Measurements from ENCODE around the gene CHN2. TPM values are rescaled to one million over a fixed set of nuclear protein-coding genes. Genes with fewer than 3 reads are reported as not detected.

Gene CHN2
- total RNA-seq, 6 experiments from 2014 or later = not detected

GRCh38 chr7:29160080-29160479 is 34.5 kb upstream of the CHN2 start:
- DNase-seq = no peak
- Mint-ChIP-seq H3K36me3 (ENCODE audit: low read depth) (no peaks in the 10 kb centered on the region), H3K27me3 (ENCODE audit: insufficient read depth) (peaks cover 8% of the 10 kb centered on the region), H3K27ac (no peak overlapping the region), H3K9me3 (peaks cover 11% of the 10 kb centered on the region; the same call in 1 of the 2 replicates), H3K4me3 (no peak overlapping the region), H3K4me1 (ENCODE audit: low read depth) (no peaks in the 10 kb centered on the region)
- no peak for TF ChIP-seq CTCF (IDR thresholded peaks at IDR 0.05)

DNA sequence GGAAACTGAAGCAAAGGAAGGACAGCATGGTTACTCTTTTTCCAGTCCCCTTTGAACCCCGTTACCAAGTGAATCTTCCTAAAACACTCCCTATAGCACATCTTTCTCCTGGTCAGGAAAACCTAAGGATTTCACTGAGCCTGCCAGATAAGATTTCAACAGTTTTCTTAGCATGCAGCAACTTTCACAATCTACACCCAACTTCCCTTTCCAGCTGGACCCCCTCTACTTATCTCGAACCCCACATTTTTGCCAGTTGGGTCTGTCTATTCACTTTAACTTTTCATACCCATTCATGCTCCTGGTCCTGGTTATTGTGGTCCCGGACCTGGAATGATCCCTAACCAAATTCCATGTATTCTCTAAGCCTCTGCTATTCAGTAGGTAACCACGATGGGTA is 33.3 kb upstream of the CHN2 start:
- Mint-ChIP-seq H3K27me3 (ENCODE audit: insufficient read depth) (peaks cover 4% of the 10 kb centered on the region), H3K9me3 (peaks cover 9% of the 10 kb centered on the region), H3K4me1 (ENCODE audit: low read depth) (no peaks in the 10 kb centered on the region), H3K27ac (no peak overlapping the region), H3K4me3 (no peak overlapping the region), H3K36me3 (ENCODE audit: low read depth) (no peaks in the 10 kb centered on the region)
- DNase-seq = no peak
- TF ChIP-seq CTCF (IDR thresholded peaks at IDR 0.05) = no peak

DNA sequence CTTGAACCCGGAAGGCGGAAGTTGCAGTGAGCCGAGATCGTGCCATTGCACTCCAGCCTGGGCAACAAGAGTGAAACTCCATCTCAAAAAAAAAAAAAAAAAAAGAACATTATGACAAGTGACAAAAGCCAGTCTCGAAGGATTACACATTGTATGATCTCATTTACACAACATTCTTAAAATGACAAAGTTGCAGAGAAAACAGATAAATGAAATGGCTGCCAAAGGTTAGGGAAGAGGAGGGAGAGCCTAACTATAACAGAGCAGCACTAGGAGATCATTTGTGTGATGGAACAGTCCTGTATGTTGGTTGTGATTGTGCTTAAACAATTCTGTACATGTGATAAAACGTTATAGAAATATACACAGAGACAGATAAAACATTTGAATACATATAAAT is 32.0 kb upstream of the CHN2 start:
- Mint-ChIP-seq H3K4me1 (ENCODE audit: low read depth) (no peaks in the 10 kb centered on the region), H3K27ac (no peak overlapping the region), H3K4me3 (no peak overlapping the region), H3K27me3 (ENCODE audit: insufficient read depth) (peaks cover 4% of the 10 kb centered on the region; the same call in 1 of the 2 replicates), H3K9me3 (peaks cover 9% of the 10 kb centered on the region), H3K36me3 (ENCODE audit: low read depth) (no peaks in the 10 kb centered on the region)
- no peak for TF ChIP-seq CTCF (IDR thresholded peaks at IDR 0.05)
- no peak for DNase-seq

DNA sequence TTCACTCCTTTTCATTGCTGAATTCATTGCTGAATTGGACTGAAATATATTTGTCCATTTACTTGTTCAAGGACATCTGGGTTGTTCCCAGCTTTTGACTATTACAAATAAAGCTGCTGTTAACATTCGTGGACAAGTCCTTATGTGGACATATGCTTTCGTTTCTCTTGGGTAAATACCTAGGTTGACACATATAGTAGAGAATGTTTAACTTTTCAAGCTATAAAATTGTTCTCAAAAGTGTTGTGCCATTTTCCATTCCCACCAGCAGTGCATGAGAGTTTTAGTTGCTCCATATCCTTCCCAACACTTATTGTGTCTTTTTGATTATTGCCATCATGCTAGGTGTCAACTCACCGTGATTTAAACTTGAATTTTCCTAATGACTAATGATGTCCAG is 30.7 kb upstream of the CHN2 start:
- H3K27ac Mint-ChIP-seq = no peak overlapping the region
- TF ChIP-seq CTCF (IDR thresholded peaks at IDR 0.05) = no peak
- H3K36me3 Mint-ChIP-seq (ENCODE audit: low read depth) = no peaks in the 10 kb centered on the region
- H3K27me3 Mint-ChIP-seq (ENCODE audit: insufficient read depth) = peaks cover 4% of the 10 kb centered on the region; the same call in 1 of the 2 replicates
- H3K4me1 Mint-ChIP-seq (ENCODE audit: low read depth) = no peaks in the 10 kb centered on the region
- no peak overlapping the region for H3K4me3 Mint-ChIP-seq
- H3K9me3 Mint-ChIP-seq = peaks cover 9% of the 10 kb centered on the region
- no peak for DNase-seq

DNA sequence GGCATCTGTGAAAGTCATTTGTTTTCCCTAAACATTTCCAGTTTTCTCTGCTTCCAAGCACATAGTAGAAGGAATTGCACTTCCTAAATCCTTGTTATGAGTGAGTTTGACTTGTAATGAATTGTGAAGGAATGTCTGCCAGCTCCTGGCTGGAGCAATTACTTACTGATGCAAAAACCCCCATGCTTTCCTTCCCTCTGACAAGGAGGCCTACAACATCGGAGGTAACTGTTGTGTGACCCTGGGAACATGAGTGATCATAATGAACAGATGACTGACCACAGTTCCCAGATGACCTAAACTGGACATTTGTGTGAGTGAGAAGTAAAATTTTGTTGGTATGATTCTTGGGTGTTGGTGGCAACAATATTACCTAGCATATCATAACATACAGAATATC is 26.9 kb upstream of the CHN2 start:
- DNase-seq = no peak
- H3K27ac Mint-ChIP-seq = no peak overlapping the region
- no peaks in the 10 kb centered on the region; the same call in 1 of the 2 replicates for H3K27me3 Mint-ChIP-seq (ENCODE audit: insufficient read depth)
- H3K4me1 Mint-ChIP-seq (ENCODE audit: low read depth) = no peaks in the 10 kb centered on the region
- TF ChIP-seq CTCF (IDR thresholded peaks at IDR 0.05) = no peak
- peaks cover 5% of the 10 kb centered on the region for H3K9me3 Mint-ChIP-seq
- no peak overlapping the region for H3K4me3 Mint-ChIP-seq
- no peaks in the 10 kb centered on the region for H3K36me3 Mint-ChIP-seq (ENCODE audit: low read depth)

DNA sequence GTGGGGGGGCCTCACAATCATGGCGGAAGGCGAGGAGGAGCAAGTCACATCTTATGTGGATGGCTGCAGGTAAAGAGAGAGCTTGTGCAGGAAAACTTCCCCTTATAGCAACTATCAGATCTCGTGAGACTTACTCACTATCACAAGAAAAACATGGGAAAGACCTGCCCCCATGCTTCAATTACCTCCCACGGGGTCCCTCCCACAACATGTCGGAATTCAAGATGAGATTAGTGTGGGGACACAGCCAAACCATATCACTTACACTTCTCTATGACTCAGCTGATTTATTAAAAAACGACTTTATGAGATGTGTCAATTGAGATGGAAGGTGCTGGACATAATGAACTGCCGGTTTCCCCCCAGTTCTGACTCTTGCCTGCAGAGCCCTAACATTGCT is 23.8 kb upstream of the CHN2 start:
- no peak for DNase-seq
- no peaks in the 10 kb centered on the region; the same call in 1 of the 2 replicates for H3K27me3 Mint-ChIP-seq (ENCODE audit: insufficient read depth)
- H3K36me3 Mint-ChIP-seq (ENCODE audit: low read depth) = no peaks in the 10 kb centered on the region
- H3K27ac Mint-ChIP-seq = no peak overlapping the region
- no peaks in the 10 kb centered on the region for H3K4me1 Mint-ChIP-seq (ENCODE audit: low read depth)
- peaks cover 17% of the 10 kb centered on the region for H3K9me3 Mint-ChIP-seq
- no peak for TF ChIP-seq CTCF (IDR thresholded peaks at IDR 0.05)
- no peak overlapping the region for H3K4me3 Mint-ChIP-seq

Data from HFFc6 (cell line).